ENCODE measurements around the gene ZBTB7C.

Gene ZBTB7C

DNA sequence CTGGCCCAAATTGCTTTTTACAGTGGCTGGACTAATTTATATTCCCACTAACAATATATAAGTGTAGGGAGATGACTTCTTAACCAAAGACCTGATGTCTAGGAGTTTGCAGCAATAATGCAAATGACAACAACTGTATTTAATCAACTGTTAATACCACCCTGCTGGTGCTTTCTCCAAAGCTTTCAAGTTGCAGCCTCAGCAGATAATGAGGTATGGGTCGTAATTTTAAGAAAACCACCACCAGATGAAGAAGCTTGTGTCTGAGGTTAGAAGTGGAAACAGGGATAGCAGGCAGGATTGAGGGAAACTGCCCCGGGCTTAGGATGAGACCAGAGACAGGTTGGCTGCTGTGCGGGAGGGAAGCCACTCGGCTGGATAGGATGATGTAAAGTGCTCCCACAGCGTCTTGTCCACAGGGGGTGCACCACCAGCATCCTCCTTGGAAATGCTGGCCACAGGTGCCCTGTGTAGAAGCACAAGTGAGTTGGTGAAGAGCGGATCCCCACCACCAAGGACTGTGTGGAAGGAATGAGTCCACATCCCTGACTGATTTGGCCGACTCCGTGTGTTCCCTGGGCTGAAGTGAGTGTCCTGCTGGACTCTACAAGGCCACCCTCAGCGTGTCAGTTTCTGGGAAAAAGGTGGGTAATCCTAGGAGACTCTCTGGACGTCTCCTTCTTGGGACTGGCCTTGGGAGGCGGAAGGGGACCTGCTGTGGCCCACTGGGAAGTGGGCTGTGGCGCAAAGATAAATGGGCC lies 402.6 kb downstream of the ZBTB7C start:
- TF ChIP-seq ZFX (IDR thresholded peaks at IDR 0.05), result no peak
- TF ChIP-seq, protein P1, sequence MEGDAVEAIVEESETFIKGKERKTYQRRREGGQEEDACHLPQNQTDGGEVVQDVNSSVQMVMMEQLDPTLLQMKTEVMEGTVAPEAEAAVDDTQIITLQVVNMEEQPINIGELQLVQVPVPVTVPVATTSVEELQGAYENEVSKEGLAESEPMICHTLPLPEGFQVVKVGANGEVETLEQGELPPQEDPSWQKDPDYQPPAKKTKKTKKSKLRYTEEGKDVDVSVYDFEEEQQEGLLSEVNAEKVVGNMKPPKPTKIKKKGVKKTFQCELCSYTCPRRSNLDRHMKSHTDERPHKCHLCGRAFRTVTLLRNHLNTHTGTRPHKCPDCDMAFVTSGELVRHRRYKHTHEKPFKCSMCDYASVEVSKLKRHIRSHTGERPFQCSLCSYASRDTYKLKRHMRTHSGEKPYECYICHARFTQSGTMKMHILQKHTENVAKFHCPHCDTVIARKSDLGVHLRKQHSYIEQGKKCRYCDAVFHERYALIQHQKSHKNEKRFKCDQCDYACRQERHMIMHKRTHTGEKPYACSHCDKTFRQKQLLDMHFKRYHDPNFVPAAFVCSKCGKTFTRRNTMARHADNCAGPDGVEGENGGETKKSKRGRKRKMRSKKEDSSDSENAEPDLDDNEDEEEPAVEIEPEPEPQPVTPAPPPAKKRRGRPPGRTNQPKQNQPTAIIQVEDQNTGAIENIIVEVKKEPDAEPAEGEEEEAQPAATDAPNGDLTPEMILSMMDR (conservative IDR thresholded peaks at IDR 0.05), result no peak
- H3K27ac ChIP-seq, result no peak overlapping the region

DNA sequence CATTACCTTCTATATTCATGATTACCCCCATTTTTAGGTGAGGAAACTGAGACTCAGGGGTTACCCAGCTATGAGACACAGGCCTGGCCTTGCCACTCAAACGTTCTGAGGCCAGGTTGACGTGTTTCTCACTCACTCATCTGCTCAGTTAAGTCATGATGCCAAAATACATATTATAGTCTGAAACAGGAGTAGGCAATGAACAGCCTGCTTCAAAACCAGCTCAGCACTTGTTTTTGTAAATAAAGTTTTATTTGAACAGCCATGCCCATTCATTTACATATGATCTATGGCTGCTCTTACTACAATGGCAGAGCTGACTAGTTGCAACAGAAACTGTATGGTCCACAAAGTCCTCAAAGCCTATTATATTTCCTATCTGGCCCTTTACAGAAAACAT lies 404.6 kb downstream of the ZBTB7C start:
- H3K27ac ChIP-seq, result no peak overlapping the region
- TF ChIP-seq ZFX (IDR thresholded peaks at IDR 0.05), result no peak

DNA sequence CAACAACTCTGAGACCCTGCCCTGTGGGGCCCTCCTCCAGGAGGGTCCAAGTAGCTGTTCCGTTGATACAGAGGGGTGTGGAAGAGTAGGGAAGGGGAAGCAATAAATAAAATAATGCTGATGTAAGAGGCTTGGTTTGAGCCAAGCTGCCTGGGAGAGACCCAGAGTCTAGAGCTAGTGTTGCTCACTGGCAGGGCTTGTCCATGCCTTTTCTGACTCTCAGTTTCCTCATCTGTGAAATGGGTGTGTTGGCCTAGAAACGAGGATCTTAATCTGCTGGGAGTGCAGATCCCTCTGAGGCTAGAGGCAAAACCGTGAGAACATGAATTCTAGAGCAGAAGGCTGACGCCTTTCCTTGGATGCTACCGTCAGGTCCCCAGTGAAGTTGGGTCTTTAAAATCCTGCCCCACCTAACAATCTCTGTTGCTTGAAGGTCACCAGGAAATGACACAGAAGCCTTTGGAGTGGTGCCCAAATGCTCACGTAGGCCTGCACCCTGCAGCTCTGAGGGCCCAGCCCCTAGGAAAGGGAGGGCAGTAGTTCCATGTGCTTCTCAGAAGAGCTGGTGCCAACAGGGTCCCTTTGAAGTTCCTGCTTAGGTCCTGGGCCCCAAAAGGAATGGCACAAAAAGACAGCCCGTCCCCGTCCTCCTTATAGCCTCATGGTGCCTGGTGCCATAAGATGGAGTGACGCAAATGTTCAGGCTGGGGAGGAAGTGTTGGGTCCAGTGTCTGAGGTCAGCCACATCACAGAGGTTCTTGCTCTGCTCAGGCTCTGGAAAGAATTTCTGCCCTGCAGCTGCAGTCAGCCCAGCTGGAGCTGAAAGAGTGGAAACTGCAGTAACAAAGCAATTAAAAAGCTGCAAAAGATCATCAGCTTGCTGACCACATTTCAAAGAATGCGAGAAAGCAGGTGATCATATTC lies 405.5 kb downstream of the ZBTB7C start:
- no peak overlapping the region for H3K27ac ChIP-seq

DNA sequence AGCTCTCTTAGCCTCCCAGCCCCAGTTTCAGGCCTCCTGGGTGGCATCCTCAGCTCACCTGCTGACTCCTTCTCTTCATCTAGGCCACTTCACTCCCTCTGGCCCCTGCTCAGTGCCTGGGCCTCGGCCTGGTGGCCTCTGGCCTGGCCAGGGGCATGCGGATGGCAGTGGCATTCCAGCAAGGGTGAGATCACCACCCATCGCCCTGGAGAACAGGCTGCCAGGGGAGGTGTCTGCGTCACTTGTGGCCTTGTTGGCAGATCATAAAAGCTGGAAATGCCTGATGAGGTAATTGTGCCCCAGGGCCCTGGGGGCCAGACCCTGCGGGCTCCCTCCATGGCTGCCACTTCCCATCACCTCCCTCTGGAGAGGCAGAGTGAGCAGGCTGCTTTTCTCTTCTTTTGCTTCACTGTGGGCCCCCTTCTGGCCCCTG lies 406.2 kb downstream of the ZBTB7C start:
- no peak overlapping the region for H3K27ac ChIP-seq

More for the DNA sequence above, 405.5 kb downstream of the ZBTB7C start:
- no peak for TF ChIP-seq ZFX (IDR thresholded peaks at IDR 0.05)
- TF ChIP-seq, protein P1 (conservative IDR thresholded peaks at IDR 0.05), result no peak

DNA sequence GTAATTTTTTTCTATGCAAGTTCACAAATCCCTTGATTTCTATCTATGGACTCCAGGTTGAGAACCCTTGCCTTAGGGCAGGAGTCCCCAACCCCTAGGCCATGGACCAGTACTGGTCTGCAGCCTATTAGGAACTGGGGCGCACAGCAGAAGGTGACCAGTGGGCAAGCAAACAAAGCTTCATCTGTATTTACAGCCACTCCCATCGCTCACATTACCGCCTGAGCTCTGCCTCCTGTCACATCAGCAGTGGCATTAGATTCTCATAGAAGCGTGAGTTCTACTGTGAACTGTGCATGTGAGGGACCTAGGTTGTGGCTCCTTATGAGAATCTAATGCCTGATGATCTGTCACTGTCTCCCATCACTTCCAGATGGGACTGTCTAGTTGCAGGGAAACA lies 408.5 kb downstream of the ZBTB7C start:
- no peak for TF ChIP-seq ZFX (IDR thresholded peaks at IDR 0.05)
- TF ChIP-seq, protein P1 (conservative IDR thresholded peaks at IDR 0.05), result no peak
- H3K27ac ChIP-seq, result peak overlapping the region; percentile 56

More for the DNA sequence above, 406.2 kb downstream of the ZBTB7C start:
- TF ChIP-seq ZFX (IDR thresholded peaks at IDR 0.05), result no peak
- TF ChIP-seq, protein P1 (conservative IDR thresholded peaks at IDR 0.05), result no peak

DNA sequence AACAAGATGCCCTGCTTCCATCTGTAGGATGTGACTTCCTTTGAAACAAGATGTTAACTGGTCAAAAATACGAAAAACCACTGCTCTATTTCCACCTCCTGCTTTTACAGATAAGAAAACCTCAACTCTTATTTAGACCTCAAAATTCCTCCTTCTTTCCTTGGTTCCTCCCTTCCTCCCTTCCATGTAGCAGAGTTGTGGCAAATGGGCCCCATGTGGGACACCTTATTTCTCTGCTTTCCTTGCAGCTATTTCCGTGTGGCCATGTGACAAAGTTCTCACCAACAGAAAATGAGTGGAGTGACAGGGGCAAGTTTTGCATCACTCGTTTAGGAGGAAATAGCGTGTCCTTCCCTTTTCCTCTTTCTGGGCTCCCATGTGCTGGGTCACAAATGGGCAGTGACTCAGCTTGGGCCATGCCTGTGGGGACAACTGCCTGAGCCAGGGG lies 409.4 kb downstream of the ZBTB7C start:
- no peak for TF ChIP-seq ZFX (IDR thresholded peaks at IDR 0.05)
- TF ChIP-seq, protein P1 (conservative IDR thresholded peaks at IDR 0.05), result no peak
- H3K27ac ChIP-seq, result peak overlapping the region; percentile 63

DNA sequence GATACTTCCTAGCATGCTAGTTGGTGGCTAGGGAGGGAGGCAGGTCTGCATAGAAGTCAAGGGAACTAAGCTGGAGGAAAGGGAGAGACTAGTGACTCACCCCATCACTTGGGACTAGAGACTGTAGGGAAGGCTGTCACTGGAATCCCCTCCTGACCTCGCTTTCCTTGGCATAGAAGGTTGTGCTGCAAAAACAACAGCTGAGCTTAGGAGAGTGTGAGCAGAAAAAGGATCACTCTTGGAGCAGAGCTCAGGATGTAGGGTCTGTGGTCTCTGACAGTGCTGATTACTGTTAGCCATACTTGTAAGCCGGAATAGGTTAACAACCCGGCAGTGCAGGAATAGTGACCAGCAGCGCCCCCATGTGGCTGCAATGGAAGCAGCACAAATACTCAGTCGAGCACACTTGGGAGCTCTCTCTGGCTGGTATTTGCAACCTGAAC lies 411.8 kb downstream of the ZBTB7C start:
- H3K27ac ChIP-seq, result no peak overlapping the region
- TF ChIP-seq ZFX (IDR thresholded peaks at IDR 0.05), result no peak
- TF ChIP-seq, protein P1 (conservative IDR thresholded peaks at IDR 0.05), result peak; percentile 59
